H9 (cell line): ENCODE measurements around the gene CDK15. TPM values are rescaled to one million over a fixed set of nuclear protein-coding genes. Genes with fewer than 3 reads are reported as not detected.

Source experiments
- DNase-seq: peaks from one replicate; pipeline ENCODE4 v3.0.0-alpha.2; 2017
- H2AFZ ChIP-seq: one replicate; pipeline ENCODE4 v1.6.1; 2013; ENCODE audit warnings: mild to moderate bottlenecking, low read length, control low read depth, moderate library complexity
- H2AK5ac ChIP-seq: 2 replicates; pipeline ENCODE4 v1.6.1; 2013; ENCODE audit warnings: low read length, control low read depth, mixed read lengths; ENCODE audit not compliant: insufficient read length
- H2BK120ac ChIP-seq: one replicate; pipeline ENCODE4 v1.6.1; 2013; ENCODE audit warnings: low read depth, mild to moderate bottlenecking, low read length, control low read depth, inconsistent platforms; ENCODE audit not compliant: poor library complexity, severe bottlenecking
- H2BK12ac ChIP-seq: 2 replicates; pipeline ENCODE4 v1.6.1; 2013; ENCODE audit warnings: low read length, control low read depth, mixed read lengths, low read depth; ENCODE audit not compliant: insufficient read length
- H2BK15ac ChIP-seq: 2 replicates; pipeline ENCODE4 v1.6.1; 2013; ENCODE audit warnings: low read depth, low read length, control low read depth
- H2BK20ac ChIP-seq: one replicate; pipeline ENCODE4 v1.6.1; 2013; ENCODE audit warnings: low read depth, mild to moderate bottlenecking, low read length, control low read depth, inconsistent platforms; ENCODE audit not compliant: poor library complexity, severe bottlenecking
- H2BK5ac ChIP-seq: 2 replicates; pipeline ENCODE4 v1.6.1; 2013; ENCODE audit warnings: low read length, control low read depth, mixed read lengths; ENCODE audit not compliant: insufficient read length
- H3K14ac ChIP-seq: 2 replicates; pipeline ENCODE4 v1.6.1; 2013; ENCODE audit warnings: low read length, control low read depth; ENCODE audit not compliant: insufficient read depth
- H3K18ac ChIP-seq: 2 replicates; pipeline ENCODE4 v1.6.1; 2013; ENCODE audit warnings: low read depth, mild to moderate bottlenecking, mixed read lengths, low read length, control low read depth; ENCODE audit not compliant: insufficient read length
- H3K23ac ChIP-seq: 2 replicates; pipeline ENCODE4 v1.6.1; 2013; ENCODE audit warnings: low read length, control low read depth, mixed read lengths, low read depth; ENCODE audit not compliant: insufficient read length
- H3K23me2 ChIP-seq: 2 replicates; pipeline ENCODE4 v1.6.1; 2013; ENCODE audit warnings: low read depth, mild to moderate bottlenecking, mixed read lengths, low read length, control low read depth; ENCODE audit not compliant: insufficient read length, poor library complexity, severe bottlenecking
- H3K27ac ChIP-seq: 2 replicates; pipeline ENCODE4 v1.5.1; 2013; ENCODE audit warnings: low read length, control low read depth, mixed read lengths, low read depth; ENCODE audit not compliant: insufficient read length
- H3K27me3 ChIP-seq: 2 replicates; pipeline ENCODE4 v1.6.1; 2013; ENCODE audit warnings: low read length, control low read depth, inconsistent platforms; ENCODE audit not compliant: insufficient read depth
- H3K4ac ChIP-seq: 2 replicates; pipeline ENCODE4 v1.6.1; 2013; ENCODE audit warnings: low read depth, mild to moderate bottlenecking, control low read depth, inconsistent platforms, low read length, moderate library complexity
- H3K4me1 ChIP-seq: 2 replicates; pipeline ENCODE4 v1.6.1; 2013; ENCODE audit warnings: low read length, control low read depth, inconsistent platforms; ENCODE audit not compliant: insufficient read depth
- H3K4me2 ChIP-seq: 2 replicates; pipeline ENCODE4 v1.6.1; 2013; ENCODE audit warnings: low read length, control low read depth, mixed read lengths; ENCODE audit not compliant: insufficient read length, insufficient read depth
- H3K56ac ChIP-seq: 2 replicates; pipeline ENCODE4 v1.6.1; 2013; ENCODE audit warnings: low read depth, mild to moderate bottlenecking, mixed read lengths, low read length, control low read depth; ENCODE audit not compliant: insufficient read length
- H3K79me1 ChIP-seq: 2 replicates; pipeline ENCODE4 v1.6.1; 2013; ENCODE audit warnings: low read depth, mild to moderate bottlenecking, moderate library complexity, low read length, control low read depth, inconsistent platforms; ENCODE audit not compliant: insufficient read depth, poor library complexity, severe bottlenecking
- H3K79me2 ChIP-seq: 2 replicates; pipeline ENCODE4 v1.6.1; 2013; ENCODE audit warnings: low read length, control low read depth, inconsistent platforms; ENCODE audit not compliant: insufficient read depth
- H3K9ac ChIP-seq: 2 replicates; pipeline ENCODE4 v1.6.1; 2013; ENCODE audit warnings: low read length, control low read depth, mixed read lengths; ENCODE audit not compliant: insufficient read length; ENCODE audit errors: extremely low read depth
- H3K9me3 ChIP-seq: one replicate; pipeline ENCODE4 v1.6.1; 2013; ENCODE audit warnings: low read depth, low read length, inconsistent platforms; ENCODE audit not compliant: control insufficient read depth
- H3T11ph ChIP-seq: one replicate; pipeline ENCODE4 v1.6.1; 2013; ENCODE audit warnings: mild to moderate bottlenecking, low read length, control low read depth, inconsistent platforms
- H4K20me1 ChIP-seq: one replicate; pipeline ENCODE4 v1.6.1; 2013; ENCODE audit not compliant: control insufficient read depth, insufficient read length, insufficient read depth
- H4K5ac ChIP-seq: 2 replicates; pipeline ENCODE4 v1.6.1; 2013; ENCODE audit warnings: low read depth, mild to moderate bottlenecking, mixed read lengths, low read length, control low read depth; ENCODE audit not compliant: insufficient read length
- H4K8ac ChIP-seq: replicated peaks from 2 replicates; pipeline ENCODE4 v1.6.1; 2013; ENCODE audit warnings: low read length, control low read depth, mixed read lengths, low read depth; ENCODE audit not compliant: insufficient read length
- H4K91ac ChIP-seq: 2 replicates; pipeline ENCODE4 v1.6.1; 2013; ENCODE audit warnings: low read depth, mild to moderate bottlenecking, moderate library complexity, mixed read lengths, low read length, control low read depth; ENCODE audit not compliant: insufficient read length
- H3K27ac Mint-ChIP-seq, 3 experiments: 2 replicates in 2 of 3; 3 replicates in 1 of 3; pipeline ENCODE4 v1.8.0; 2020 to 2021; ENCODE audit warnings: mixed read lengths in 3 of 3, mild to moderate bottlenecking in 1 of 3, moderate library complexity in 1 of 3
- H3K27me3 Mint-ChIP-seq: 2 replicates; pipeline ENCODE4 v1.8.0; 2021; ENCODE audit warnings: low read depth, mild to moderate bottlenecking, moderate library complexity, mixed read lengths
- H3K36me3 Mint-ChIP-seq, 3 experiments: 2 replicates in 2 of 3; 3 replicates in 1 of 3; pipeline ENCODE4 v1.8.0; 2020 to 2021; ENCODE audit warnings: low read depth in 3 of 3, mixed read lengths in 3 of 3; ENCODE audit not compliant: insufficient read depth in 1 of 3
- H3K4me1 Mint-ChIP-seq, 2 experiments: 2 replicates each; pipeline ENCODE4 v1.8.0; 2020; ENCODE audit warnings: mixed read lengths in 2 of 2
- H3K4me3 Mint-ChIP-seq, 2 experiments: 2 replicates in 1 of 2; 3 replicates in 1 of 2; pipeline ENCODE4 v1.8.0; 2020 to 2021; ENCODE audit warnings: mild to moderate bottlenecking in 2 of 2, mixed read lengths in 2 of 2, moderate library complexity in 1 of 2
- H3K9me3 Mint-ChIP-seq, 2 experiments: 2 replicates in 1 of 2; 3 replicates in 1 of 2; pipeline ENCODE4 v1.8.0; 2020; ENCODE audit warnings: mild to moderate bottlenecking in 2 of 2, mixed read lengths in 2 of 2, moderate library complexity in 1 of 2
- WGBS: extraction: QIAGEN DNeasy Blood & Tissue Kit; methylation state at CpG from one replicate; pipeline ENCODE4 v1.1.7; 2013; ENCODE audit warnings: missing lambda C conversion rate, low lambda C conversion rate, mixed read lengths; ENCODE audit not compliant: insufficient read length; ENCODE audit errors: extremely low coverage; 5-methylcytosine and 5-hydroxymethylcytosine counted together
- total RNA-seq: library from RNA; stranded (reverse); gene quantifications from 2 replicates; pipeline ENCODE4 v1.2.1, GENCODE V29; 2021
- TF ChIP-seq, protein P1 (sequence below): fragments of 200-600 bp; sonication (generic); conservative IDR thresholded peaks from 3 replicates; pipeline ENCODE4 v1.8.0; 2021; ENCODE audit warnings: antibody characterized with exemption, mild to moderate bottlenecking

The CDK15 gene
- total RNA-seq, 1 experiment from 2014 or later, result not detected

DNA sequence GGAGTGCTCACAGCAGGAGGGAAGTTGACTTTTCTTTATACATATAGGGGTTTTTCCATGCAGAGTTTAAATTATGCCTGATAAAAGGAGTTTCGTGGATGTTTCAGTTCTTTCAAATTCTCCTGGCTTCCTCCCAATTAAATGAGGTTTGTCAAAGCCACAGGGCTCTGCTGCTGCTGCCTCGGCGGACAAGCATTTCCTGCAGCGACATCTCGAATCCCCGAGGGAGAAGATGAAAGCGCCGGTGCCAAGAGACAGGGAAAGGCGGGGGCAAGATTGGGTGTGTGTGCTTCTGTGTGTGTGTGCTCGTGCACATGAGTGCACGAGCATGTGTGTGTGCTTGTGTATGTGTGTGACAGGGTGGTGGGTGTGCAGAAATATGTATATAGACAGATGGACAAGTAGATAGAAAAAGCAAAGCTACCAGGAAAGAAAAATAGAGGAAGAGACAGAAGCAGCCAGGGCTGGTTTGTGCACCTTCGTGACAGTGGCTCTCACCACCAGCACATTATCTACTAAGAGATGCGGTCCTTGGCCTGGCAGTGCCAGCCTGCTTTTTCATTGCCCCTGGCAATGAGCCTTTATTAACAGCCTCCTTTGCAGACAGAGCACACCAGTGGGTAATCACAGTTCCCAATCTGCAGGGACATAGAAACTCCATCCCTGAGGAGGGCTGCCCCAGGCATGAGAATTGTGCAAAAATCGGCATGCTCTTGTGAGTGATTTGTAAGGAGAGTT, 76.2 kb downstream of the CDK15 start:
- H3K79me1 ChIP-seq, result no peaks in the 10 kb centered on the region
- no peak overlapping the region for H2AK5ac ChIP-seq
- H3K18ac ChIP-seq, result no peak overlapping the region
- no peak overlapping the region for H2BK15ac ChIP-seq
- H4K5ac ChIP-seq, result no peak overlapping the region
- TF ChIP-seq, protein P1, sequence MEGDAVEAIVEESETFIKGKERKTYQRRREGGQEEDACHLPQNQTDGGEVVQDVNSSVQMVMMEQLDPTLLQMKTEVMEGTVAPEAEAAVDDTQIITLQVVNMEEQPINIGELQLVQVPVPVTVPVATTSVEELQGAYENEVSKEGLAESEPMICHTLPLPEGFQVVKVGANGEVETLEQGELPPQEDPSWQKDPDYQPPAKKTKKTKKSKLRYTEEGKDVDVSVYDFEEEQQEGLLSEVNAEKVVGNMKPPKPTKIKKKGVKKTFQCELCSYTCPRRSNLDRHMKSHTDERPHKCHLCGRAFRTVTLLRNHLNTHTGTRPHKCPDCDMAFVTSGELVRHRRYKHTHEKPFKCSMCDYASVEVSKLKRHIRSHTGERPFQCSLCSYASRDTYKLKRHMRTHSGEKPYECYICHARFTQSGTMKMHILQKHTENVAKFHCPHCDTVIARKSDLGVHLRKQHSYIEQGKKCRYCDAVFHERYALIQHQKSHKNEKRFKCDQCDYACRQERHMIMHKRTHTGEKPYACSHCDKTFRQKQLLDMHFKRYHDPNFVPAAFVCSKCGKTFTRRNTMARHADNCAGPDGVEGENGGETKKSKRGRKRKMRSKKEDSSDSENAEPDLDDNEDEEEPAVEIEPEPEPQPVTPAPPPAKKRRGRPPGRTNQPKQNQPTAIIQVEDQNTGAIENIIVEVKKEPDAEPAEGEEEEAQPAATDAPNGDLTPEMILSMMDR, result no peak
- no peak overlapping the region for H3K9ac ChIP-seq
- no peak overlapping the region for H2AFZ ChIP-seq
- peak overlapping the region; percentile 3 for H3K4me2 ChIP-seq
- Mint-ChIP-seq H3K4me3 (peak overlapping the region in 1 of 2 experiments; percentile 12; a peak in 1 of 5 replicates), H3K9me3 (no peaks in the 10 kb centered on the region), H3K36me3 (no peaks in the 10 kb centered on the region), H3K27me3 (peaks cover 7% of the 10 kb centered on the region), H3K4me1 (peaks cover 22 to 30% of the 10 kb centered on the region in 2 experiments), H3K27ac (0 out of 7 replicates have a peak overlapping the region, but pooled peaks of 1 of the 3 experiments have one; percentile 31)
- no peaks in the 10 kb centered on the region for H4K20me1 ChIP-seq
- H2BK20ac ChIP-seq, result no peak overlapping the region
- H3K23ac ChIP-seq, result no peak overlapping the region
- H3K23me2 ChIP-seq, result no peaks in the 10 kb centered on the region
- no peak overlapping the region for H3K14ac ChIP-seq
- no peaks in the 10 kb centered on the region; the same call in 1 of the 2 replicates for H3K27me3 ChIP-seq
- no peak overlapping the region for H3K4ac ChIP-seq
- no CpG with 5 or more reads among the region's 14 CpGs for WGBS
- H2BK120ac ChIP-seq, result no peak overlapping the region
- no peaks in the 10 kb centered on the region for H3K9me3 ChIP-seq
- no peak overlapping the region for H4K91ac ChIP-seq
- H3K4me1 ChIP-seq, result 0 out of 2 replicates have a peak, but pooled peaks cover 3% of the 10 kb centered on the region
- H3T11ph ChIP-seq, result no peak overlapping the region
- peak; percentile 42 for DNase-seq
- H2BK5ac ChIP-seq, result no peak overlapping the region
- H4K8ac ChIP-seq, result no peak overlapping the region
- no peak overlapping the region for H2BK12ac ChIP-seq
- no peak overlapping the region for H3K56ac ChIP-seq
- H3K79me2 ChIP-seq, result no peaks in the 10 kb centered on the region
- no peak overlapping the region for H3K27ac ChIP-seq
